ENCODE results near the gene R3HCC1L.
A peak's percentile ranks its signal among the peaks of the same experiment; 100 is the strongest.
"Not testable (repeated sequence)": the region's sequence is repeated elsewhere in the genome, so short reads cannot be mapped to it uniquely, and the experiment has no call there.

Gene R3HCC1L

DNA sequence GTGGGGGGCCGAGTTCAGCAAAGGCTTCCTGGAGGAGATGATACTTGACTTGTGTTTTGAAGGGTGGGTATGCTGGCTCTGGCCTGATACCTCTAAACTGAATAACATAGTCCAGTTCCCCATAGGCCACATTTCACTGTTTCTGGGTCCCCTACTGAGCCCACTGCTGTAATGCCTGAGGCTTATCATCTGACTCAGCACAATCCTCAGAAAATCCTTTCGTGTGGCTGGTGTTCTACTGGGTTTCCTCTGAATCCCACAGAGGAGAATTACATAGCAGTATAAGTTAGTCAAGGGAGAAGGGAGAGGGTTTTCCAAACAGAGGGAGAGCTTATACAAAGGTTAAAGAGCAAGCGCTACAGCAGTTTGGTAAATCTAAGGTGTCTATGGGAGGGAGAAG is 2.8 kb upstream of the R3HCC1L start:
- DNase-seq (ENCODE audit: low read depth), result no peak

DNA sequence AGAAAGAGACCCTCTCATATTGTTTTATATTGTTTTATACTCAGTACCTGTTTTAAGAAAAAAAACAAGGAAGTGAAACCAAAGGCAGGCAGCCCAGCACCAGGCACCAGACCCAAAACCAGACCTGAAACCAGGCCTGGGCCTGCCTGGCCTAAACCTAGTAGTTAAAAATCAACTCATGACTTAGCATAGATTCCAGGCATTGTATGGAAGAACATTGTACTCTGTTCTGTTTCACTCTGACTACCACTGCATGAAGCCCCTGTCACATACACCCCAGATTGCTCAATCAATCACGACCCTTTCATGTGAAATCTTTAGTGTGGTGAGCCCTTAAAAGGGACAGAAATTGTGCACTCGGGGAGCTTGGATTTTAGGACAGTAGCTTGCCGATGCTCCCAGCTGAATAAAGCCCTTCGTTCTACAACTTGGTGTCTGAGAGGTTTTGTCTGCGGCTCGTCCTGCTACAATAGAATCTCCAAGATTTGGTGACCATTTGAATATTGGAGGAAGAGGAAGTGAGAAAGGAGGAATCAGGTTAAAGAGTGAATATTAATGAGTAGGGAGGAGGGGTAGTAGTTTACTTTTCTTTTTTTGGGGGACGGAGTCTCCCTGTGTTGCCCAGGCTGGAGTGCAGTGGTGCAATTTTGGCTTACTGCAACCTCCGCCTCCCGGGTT is 1.2 kb upstream of the R3HCC1L start:
- not testable (repeated sequence) for DNase-seq (ENCODE audit: low read depth)

DNA sequence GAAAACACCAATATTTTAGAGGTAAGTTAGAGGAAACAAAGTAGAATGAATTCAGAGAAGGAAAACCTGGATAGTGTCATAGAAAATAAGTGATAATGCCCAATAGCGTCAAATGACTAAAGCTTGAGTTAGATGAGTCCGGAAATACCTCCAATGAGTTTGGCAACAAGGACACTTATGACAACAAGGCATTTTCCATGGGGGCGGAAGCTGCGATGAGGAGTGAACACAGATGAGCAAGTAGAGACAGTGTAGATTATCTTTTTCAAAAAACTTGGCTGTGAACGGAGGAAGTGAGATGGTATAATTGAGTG is 383 bp upstream of the R3HCC1L start:
- DNase-seq (ENCODE audit: low read depth), result peak; percentile 6

DNA sequence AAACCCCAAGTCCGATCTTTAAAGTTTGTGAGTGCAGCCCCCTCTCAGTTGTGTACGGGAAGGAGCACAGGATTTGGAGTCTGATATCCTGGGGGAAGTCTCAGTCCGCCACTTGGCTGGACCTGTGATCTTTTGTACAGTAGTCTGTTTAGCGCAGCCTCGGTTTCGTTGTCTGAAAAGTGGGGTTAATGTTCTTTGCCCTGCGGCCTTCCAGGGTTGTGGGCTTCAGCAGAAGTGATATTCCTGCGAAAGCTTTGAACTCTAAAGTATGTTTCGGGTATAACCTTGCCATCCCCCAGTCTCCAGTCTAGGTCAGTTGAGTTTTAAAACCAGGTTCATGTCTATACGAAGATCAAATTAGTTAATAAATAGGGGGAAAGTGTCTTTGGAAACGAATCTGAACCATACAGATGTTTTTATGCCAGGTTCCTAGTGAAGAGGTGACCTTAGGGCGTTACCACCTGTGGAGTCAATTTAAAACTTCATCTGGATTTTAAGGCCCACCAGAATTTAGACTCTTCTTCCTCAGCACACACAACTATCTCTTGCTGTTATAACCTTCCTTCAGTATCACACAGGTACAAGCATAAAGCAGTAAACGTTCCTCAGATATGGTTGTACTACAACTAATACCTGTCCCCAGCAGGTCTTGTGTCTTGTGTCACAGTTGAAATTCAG is 904 bp downstream of the R3HCC1L start:
- no peak for DNase-seq (ENCODE audit: low read depth)

DNA sequence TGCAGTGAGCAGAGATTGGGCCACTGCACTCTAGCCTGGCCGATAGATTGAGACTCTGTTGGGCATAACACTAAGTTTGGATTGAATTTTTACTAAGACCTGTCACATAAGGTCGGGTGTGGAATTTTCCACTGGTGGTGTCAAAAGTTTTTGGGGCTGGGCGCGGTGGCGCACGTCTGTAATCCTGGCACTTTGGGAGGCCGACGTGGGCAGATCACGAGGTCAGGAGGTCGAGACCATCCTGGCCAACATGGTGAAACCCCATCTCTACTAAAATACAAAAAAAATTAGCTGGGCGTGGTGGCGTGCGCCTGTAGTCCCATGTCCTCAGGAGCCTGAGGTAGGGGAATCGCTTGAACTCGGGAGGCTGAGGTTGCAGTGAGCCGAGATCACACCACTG is 2.3 kb downstream of the R3HCC1L start:
- not testable (repeated sequence) for DNase-seq (ENCODE audit: low read depth)

DNA sequence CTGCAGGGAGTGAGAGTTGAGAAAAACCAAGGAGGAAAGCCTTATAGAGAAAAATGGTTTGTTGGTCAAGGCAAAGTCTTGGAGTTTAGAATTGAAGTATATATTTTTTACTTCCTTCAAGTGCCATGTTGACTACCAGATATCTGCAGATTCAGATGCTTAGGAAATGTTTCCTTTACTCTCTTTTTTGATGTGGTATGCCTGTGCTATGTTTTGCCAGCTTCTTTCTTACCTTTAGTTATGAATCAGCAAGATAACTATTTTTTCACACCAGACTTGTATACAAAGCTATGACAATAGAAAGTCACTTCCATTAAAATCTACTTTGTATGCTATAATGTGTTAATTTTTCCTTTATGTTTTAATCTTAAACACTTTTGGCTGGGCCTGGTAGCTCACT is 3.6 kb downstream of the R3HCC1L start:
- DNase-seq (ENCODE audit: low read depth), result no peak

DNA sequence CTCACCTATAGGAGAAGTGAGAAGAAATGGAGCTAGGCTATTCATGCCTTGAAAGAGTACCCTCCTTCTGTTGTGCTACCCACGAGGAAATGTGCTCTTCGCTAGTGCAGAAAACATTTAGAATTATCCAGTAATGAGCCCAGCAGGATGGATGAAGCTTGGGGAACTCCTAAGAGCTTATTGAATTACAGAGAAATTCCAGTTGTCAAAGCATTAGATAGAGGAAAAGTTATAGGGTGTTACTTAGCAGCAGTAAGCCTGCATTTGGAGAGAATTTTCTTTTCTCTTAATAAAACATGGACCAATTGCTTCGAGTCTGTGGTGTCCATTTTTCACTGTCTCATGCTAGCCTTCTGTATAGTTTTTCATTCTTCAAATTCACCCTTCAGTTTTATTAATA is 5.0 kb downstream of the R3HCC1L start:
- no peak for DNase-seq (ENCODE audit: low read depth)

DNA sequence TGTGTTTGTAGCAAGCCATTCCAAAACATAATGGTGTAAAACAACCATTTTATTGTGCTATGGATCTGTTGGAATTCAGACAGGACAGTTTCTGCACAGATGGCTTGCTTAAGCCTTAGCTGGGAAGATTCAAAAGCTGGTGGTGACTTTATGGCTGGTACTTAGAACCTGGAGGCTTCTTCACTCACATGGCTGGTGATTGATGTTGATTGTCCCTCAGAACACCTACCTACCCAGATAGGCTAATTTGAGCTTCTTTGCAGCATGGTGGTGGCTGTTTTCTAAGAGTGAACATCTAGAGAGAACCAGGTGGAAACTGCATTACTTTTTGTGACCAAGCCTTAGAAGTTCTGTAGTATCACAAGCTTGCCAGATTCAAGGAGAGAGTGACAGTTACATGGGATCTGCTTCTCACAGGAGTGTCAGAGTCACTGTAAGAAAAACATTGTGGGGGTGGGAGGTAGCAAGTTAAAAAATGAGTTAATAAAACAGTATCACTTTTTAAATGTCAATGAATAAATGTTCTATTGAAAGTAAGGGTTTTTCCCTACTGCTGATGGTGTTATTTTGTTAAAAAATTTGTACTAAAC is 7.1 kb downstream of the R3HCC1L start:
- DNase-seq (ENCODE audit: low read depth), result no peak

DNA sequence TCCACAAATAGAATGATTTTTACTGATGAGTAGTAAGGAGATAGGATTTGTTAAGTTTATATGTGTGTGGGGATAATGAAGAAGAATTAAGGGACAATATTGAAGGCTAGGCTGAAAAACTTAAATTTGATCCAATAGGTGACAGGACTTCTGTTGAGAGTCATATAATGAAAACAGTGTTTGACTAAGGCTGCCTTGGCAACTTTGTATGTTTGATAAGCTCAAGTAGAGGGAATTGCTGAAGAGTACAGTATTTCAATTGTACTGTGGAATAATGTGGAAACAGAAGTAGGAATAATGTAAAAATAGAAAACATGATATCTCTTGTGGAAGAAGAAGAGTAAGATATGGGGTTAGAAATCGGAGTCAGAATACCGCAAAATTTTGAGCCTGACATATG is 10.5 kb downstream of the R3HCC1L start:
- no peak for DNase-seq (ENCODE audit: low read depth)

DNA sequence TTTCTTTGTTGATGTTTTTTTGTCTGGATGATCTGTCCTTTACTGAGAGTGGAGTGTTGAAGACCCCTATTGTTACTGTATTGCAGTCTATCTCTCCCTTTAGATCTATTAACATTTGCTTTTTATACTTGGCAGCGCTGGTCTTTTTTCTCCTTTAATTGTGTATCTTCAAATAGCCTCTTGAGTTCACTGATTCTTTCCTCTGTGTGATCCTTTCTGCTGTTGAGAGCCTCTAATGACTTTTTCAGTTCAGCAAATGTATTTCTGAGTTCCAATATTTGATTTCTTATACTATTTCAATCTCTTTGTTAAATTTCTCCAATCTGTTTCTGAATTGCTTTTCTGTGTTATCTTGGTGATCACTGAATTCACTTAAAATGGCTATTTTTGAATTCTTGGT is 15.4 kb downstream of the R3HCC1L start:
- no peak for DNase-seq (ENCODE audit: low read depth)

DNA sequence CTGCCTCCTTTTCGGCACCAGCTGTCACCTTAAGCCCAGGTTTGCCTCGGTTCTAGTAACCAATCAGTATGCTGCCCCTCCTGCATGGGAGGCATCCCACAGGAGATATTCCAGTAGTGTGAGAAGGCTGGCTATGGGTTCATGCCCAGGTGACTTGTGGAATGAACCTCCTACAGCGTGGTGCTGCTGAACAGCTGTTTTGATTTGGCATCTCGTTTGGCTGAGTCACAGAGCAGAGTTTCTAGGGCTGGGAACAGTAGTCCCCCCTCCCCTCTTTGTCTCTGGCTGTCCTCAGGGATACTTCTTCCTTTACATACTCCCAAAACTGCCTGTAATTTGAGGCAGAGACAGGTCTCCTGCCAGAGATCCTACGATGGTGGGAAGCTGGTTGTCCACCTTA is 16.1 kb downstream of the R3HCC1L start:
- no peak for DNase-seq (ENCODE audit: low read depth)

DNA sequence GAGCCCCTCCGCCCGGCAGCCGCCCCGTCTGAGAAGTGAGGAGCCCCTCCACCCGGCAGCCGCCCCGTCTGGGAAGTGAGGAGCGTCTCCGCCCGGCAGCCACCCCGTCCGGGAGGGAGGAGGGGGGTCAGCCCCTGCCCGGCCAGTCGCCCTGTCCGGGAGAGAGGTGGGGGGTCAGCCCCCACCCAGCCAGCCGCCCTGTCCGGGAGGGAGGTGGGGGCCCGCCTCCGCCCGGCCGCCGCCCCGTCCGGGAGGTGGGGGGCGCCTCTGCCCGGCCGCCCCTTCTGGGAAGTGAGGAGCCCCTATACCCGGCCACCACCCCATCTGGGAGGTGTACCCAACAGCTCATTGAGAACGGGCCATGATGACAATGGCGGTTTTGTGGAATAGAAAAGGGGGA is 18.3 kb downstream of the R3HCC1L start:
- not testable (repeated sequence) for DNase-seq (ENCODE audit: low read depth)

DNA sequence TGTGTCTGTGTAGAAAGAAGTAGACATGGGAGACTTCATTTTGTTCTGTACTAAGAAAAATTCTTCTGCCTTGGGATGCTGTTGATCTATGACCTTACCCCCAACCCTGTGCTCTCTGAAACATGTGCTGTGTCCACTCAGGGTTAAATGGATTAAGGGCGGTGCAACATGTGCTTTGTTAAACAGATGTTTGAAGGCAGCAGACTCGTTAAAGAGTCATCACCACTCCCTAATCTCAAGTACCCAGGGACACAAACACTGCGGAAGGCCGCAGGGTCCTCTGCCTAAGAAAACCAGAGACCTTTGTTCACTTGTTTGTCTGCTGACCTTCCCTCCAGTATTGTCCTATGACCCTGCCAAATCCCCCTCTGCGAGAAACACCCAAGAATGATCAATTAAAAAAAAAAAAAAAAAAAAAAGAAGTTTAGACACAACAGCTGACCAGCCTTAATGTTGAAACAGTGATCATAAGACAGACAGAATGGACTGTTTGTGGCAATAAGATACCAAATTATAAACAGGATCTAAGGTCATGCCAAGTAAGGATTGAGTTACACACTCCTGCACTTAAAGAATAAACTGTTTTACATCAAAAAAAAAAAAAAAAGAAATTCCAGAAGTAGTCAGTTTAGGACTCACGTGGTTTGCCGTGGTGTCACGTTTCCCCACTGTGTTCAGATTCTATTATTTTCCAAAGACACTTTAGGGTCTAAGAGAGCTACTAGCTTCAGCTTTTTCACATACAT is 18.9 kb downstream of the R3HCC1L start:
- not testable (repeated sequence) for DNase-seq (ENCODE audit: low read depth)

DNA sequence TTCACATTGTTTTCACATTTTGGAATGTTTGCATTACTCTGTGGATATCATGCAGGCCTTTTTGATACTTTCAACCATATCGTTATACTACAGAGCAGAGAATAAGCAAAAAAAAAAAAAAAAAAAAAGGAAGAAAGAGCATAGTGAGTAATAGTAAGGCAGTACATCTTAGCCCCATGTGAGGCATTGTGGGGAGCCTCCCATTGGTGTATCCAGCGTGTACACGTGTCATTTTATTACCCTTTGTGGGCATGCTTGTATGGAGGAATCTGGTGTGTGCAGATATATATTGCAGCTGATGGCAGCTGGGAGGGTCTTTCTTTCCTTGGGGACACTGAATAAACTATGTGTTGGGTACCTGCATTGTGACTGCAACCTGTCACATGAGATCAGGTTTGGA is 19.6 kb downstream of the R3HCC1L start:
- no peak for DNase-seq (ENCODE audit: low read depth)

DNA sequence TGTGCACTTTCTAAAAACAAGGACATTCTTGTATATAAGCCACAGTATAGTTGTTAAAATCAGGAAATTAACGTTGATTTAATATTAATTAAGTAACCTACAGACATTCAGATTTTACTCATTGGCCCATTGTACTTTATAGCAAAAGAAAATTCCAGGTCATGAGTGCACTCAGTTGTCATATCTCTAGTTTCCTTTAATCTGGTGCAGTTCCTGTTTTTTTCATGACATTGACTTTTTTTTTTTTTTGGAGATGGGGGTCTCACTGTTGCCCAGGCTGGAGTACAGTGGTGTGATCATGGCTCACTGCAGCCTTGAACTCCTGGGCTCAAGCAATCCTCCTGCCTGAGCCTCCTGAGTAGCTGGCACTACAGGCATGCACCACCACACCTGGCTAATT is 24.1 kb downstream of the R3HCC1L start:
- DNase-seq (ENCODE audit: low read depth), result no peak

DNA sequence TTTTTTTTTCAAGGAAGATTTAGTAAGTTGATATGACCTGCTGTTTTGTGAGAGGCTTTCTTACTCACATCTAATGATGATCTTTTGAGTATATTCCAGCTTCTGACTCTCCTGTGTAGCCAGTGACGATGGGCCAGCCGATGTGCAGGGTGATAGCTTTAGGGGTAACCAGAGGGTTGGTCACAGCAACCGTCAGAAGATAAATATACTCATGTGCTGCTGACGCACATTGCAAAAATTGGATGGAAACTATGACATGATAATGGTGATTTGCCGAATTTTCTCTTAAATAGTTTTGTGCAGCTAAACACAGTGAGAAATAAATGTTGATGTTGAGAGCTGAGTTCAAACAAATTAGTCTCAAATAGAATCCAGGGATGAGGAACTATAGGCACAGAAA is 29.5 kb downstream of the R3HCC1L start:
- DNase-seq (ENCODE audit: low read depth), result no peak

DNA sequence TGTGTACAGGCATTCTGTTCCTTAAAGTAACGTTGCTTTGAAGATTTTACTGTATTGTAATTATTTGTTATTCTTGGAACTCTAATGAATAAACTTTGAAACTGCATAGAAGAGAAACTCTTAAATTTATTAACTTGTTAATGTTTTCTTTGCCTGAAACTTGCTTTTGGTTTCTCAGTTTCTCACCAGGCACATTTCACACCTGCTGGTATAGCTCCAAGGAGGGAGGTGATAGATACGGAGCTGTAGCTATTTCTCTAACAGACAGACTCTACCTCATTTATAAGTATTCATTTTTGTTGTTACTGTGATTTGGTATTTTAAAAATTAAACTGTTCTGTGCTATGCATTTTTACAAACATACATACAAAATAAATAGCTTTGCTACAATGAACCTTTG is 32.7 kb downstream of the R3HCC1L start:
- DNase-seq (ENCODE audit: low read depth), result no peak

DNA sequence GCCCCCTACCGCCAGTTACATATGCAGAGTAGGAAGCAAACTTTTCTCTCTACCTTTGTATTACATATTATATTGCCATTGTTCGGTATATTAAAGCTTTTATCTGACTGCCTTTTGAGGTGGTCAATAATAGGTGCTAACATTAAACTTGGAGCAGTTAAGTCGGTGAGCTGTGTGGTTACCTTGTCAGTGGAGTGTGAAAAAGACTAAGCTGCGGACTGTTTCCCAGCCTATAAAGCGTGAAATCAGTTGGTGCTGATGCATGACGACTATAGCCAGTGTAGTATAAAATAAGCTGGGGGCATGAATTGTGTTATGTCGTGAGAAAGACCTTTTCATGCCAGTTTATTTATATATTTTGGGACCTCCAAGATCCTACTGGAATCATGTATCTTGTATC is 33.7 kb downstream of the R3HCC1L start:
- no peak for DNase-seq (ENCODE audit: low read depth)

DNA sequence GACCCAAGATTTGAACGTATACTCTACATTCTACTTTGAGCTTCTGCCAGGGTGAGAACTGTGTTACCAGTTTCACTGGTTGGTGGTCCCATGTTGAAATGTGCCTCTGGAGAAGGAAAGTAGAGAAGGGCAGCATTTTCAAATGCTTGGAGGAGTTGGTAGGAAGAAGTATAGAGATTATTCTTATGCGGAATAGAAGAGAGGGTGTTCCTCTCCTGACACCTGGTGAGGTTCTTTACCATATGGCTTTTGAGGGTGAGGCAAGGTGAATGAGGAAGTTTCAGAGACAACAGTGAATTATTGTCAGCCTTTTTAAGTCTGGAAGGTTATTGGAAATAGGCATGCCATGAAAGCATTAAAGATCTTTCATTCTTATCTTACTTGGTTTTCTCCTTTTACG is 34.3 kb downstream of the R3HCC1L start:
- no peak for DNase-seq (ENCODE audit: low read depth)

DNA sequence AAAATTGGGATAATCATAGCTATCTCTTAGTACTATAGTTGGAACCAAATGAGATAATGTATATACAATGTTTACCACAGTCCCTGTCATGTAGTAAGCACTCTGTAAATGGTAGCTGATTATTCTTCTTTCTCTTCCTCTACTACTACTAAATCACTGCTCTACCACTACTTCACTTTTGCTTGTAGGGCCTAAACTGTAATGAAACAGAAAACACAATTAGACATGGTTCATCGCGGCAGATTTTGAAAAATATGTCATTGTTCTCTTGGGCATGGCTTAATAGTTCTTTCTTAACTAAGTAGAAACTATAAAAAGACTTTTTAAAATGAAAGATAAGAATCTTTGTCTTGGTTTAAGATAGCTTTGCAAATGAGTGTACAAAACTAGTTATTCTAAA is 34.9 kb downstream of the R3HCC1L start:
- no peak for DNase-seq (ENCODE audit: low read depth)

DNA sequence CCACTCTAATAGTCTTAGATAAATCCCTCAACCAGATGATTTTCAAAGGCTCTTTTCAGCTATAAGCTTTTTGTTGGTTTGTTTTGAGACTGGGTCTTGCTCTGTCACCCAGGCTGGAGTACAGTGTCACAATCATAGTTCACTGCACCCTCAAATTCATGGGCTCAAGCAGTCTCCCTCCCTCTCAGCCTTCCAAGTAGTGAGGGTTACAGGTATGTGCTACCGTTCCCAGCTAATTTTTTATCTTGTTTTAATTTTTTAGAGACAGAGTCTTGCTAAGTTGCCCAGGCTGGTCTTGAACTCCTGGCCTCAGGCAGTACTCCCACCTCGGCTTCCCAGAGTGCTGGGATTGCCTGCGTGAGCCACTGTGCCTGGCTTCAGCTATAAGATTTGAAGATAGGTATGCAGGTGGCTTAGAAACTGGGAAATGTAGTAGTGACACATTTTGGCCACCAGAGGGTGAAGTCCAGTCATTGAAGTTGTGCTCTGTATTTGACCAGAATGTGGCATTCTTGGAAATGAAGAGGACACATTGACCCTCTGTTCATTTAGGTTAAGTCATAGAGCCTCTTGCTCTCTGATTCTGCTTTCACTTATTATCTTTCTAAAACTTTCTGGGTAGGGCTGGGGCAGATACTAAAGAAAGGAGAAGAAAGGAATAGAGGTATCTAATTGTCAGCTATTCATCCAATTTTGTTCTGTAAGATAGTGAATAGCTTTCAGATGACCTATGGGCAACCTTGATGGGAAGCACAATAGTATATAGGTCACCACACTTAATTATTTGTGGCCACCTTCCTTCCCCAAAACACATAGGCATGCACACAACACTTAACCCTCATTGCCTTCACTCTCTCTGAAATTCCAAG is 36.0 kb downstream of the R3HCC1L start:
- no peak for DNase-seq (ENCODE audit: low read depth)

DNA sequence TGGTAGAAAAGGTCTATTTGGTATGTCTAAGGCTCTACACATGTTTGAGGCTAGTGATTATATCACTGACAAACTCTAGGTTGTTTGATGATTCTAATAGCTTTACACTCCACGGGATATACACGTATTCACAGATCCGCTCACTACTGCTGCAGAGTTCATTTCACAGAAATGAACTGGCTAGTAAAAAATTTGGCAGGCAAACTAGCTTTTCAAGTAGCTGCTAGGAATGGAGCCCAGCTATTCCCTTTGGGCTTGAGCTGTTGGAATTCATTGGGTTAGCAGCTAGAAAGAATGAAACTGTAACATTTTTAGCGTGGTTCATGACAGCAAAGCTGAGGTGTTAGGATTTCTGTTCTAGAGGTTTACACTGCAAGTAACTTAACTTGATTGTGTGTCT is 37.6 kb downstream of the R3HCC1L start:
- DNase-seq (ENCODE audit: low read depth), result no peak

Data from stimulated activated CD4-positive, alpha-beta T cell treated with anti-CD3 and anti-CD28 coated beads, Interleukin-2, amount 100 ng/mL, for 4 hours (primary cell).